GM23338 (cell line): ENCODE results near the gene TIMM44. TPM values are rescaled to one million over a fixed set of nuclear protein-coding genes. Genes with fewer than 3 reads are reported as not detected.

Experiments used
- ATAC-seq: fragments of 200-7000 bp; cut with Tn5 transposase; 3 replicates; pipeline ENCODE4 v1.9.1; 2020
- DNase-seq: peaks from one replicate; pipeline ENCODE4 v3.0.0-alpha.2; 2015; ENCODE audit warnings: low spot score
- H2AFZ ChIP-seq: fragments of 200-600 bp; sonication (generic); 2 replicates; pipeline ENCODE4 v1.8.0; 2016; ENCODE audit warnings: antibody characterized with exemption, mild to moderate bottlenecking, moderate library complexity
- H3F3A ChIP-seq: fragments of 200-600 bp; sonication (generic); replicated peaks from 2 replicates; pipeline ENCODE4 v1.8.0; 2017; ENCODE audit warnings: antibody characterized with exemption, mixed run types, low read depth
- H3K27ac ChIP-seq: fragments of 200-600 bp; sonication (generic); 2 replicates; pipeline ENCODE4 v1.6.1; 2016; ENCODE audit warnings: low read depth
- H3K27me3 ChIP-seq: fragments of 200-600 bp; sonication (generic); 2 replicates; pipeline ENCODE4 v1.8.0; 2016; ENCODE audit warnings: mild to moderate bottlenecking, mixed run types, moderate library complexity; ENCODE audit not compliant: insufficient read depth
- H3K36me3 ChIP-seq: fragments of 200-600 bp; sonication (generic); 2 replicates; pipeline ENCODE4 v1.8.0; 2016; ENCODE audit warnings: mild to moderate bottlenecking; ENCODE audit not compliant: insufficient read depth
- H3K4me1 ChIP-seq: fragments of 200-600 bp; sonication (generic); 2 replicates; pipeline ENCODE4 v1.8.0; 2016; ENCODE audit warnings: mild to moderate bottlenecking, moderate library complexity; ENCODE audit not compliant: insufficient read depth
- H3K4me2 ChIP-seq: fragments of 200-600 bp; sonication (generic); 2 replicates; pipeline ENCODE4 v1.7.1; 2017; ENCODE audit warnings: mixed run types
- H3K4me3 ChIP-seq: fragments of 200-600 bp; sonication (generic); 2 replicates; pipeline ENCODE4 v1.6.1; 2016; ENCODE audit warnings: mixed run types
- H3K79me2 ChIP-seq: fragments of 200-600 bp; sonication (generic); replicated peaks from 2 replicates; pipeline ENCODE4 v1.8.0; 2017; ENCODE audit warnings: mild to moderate bottlenecking; ENCODE audit not compliant: insufficient read depth
- H3K9me2 ChIP-seq: fragments of 200-600 bp; sonication (generic); 2 replicates; pipeline ENCODE4 v1.8.0; 2017; ENCODE audit not compliant: insufficient read depth
- H4K20me1 ChIP-seq: fragments of 200-600 bp; sonication (generic); replicated peaks from 2 replicates; pipeline ENCODE4 v1.8.0; 2017; ENCODE audit warnings: mild to moderate bottlenecking; ENCODE audit not compliant: insufficient read depth
- H3K27ac Mint-ChIP-seq: 2 replicates; pipeline ENCODE4 v1.8.0; 2020; ENCODE audit warnings: inconsistent platforms, mild to moderate bottlenecking, moderate library complexity, mixed read lengths
- H3K27me3 Mint-ChIP-seq: 3 replicates; pipeline ENCODE4 v1.8.0; 2022; ENCODE audit warnings: low read depth, mild to moderate bottlenecking, moderate library complexity, mixed read lengths, inconsistent platforms; ENCODE audit not compliant: insufficient read depth, poor library complexity
- H3K36me3 Mint-ChIP-seq: 3 replicates; pipeline ENCODE4 v1.8.0; 2021; ENCODE audit warnings: low read depth, mild to moderate bottlenecking, inconsistent platforms, moderate library complexity, mixed read lengths
- H3K4me1 Mint-ChIP-seq: 3 replicates; pipeline ENCODE4 v1.8.0; 2020; ENCODE audit warnings: mild to moderate bottlenecking, inconsistent platforms, mixed read lengths
- H3K4me3 Mint-ChIP-seq: 3 replicates; pipeline ENCODE4 v1.8.0; 2021; ENCODE audit warnings: moderate library complexity, mild to moderate bottlenecking, inconsistent platforms, mixed read lengths
- H3K9me3 Mint-ChIP-seq: 3 replicates; pipeline ENCODE4 v1.8.0; 2020; ENCODE audit warnings: moderate library complexity, mild to moderate bottlenecking, inconsistent platforms, mixed read lengths
- EZH2 ChIP-seq: fragments of 200-600 bp; sonication (generic); IDR thresholded peaks from one replicate; pipeline ENCODE4 v1.8.0; 2017; ENCODE audit warnings: antibody characterized with exemption, mild to moderate bottlenecking, low read depth; ENCODE audit not compliant: unreplicated experiment
- JUNB ChIP-seq: IDR thresholded peaks from one replicate; pipeline ENCODE4 v1.6.1; 2016; ENCODE audit warnings: antibody characterized with exemption; ENCODE audit not compliant: unreplicated experiment
- POLR2AphosphoS5 ChIP-seq: IDR thresholded peaks from 2 replicates; pipeline ENCODE4 v1.6.1; 2016; ENCODE audit warnings: antibody characterized with exemption, low read depth
- STAT1 ChIP-seq: IDR thresholded peaks from one replicate; pipeline ENCODE4 v1.6.1; 2016; ENCODE audit warnings: antibody characterized with exemption; ENCODE audit not compliant: unreplicated experiment
- ZNF114 ChIP-seq: fragments of 250-450 bp; sonication (Bioruptor Pico); IDR thresholded peaks from 2 replicates; pipeline ENCODE4 v1.5.0; 2020; ENCODE audit warnings: mild to moderate bottlenecking, moderate library complexity
- ZNF331 ChIP-seq: fragments of 250-450 bp; sonication (Bioruptor Pico); IDR thresholded peaks from 2 replicates; pipeline ENCODE4 v1.5.0; 2020; ENCODE audit warnings: low read depth, mild to moderate bottlenecking, moderate library complexity
- polyA plus RNA-seq: library from polyadenylated mRNA; unstranded; fragments of >200 nt; fragmentation: Nextera tagmentation; extraction: Ambion mirVana; gene quantifications from 2 replicates; pipeline ENCODE4 v1.2.1, GENCODE V29; 2016
- total RNA-seq: library from RNA; depleted of rRNA; stranded (reverse); fragments of >200 nt; shearing (Covaris generic); gene quantifications from 2 replicates; pipeline ENCODE4 v1.2.3, GENCODE V29; 2014
- TF ChIP-seq, protein P1 (sequence below): IDR thresholded peaks from 2 replicates; pipeline ENCODE4 v1.6.1; 2016; ENCODE audit warnings: antibody characterized with exemption
- TF ChIP-seq, protein P2 (sequence below): fragments of 250-450 bp; sonication (Bioruptor Pico); IDR thresholded peaks from 2 replicates; pipeline ENCODE4 v1.5.0; 2020; ENCODE audit warnings: mild to moderate bottlenecking, moderate library complexity
- TF ChIP-seq, protein P3 (sequence below): IDR thresholded peaks from one replicate; pipeline ENCODE4 v1.6.1; 2018; ENCODE audit warnings: antibody characterized with exemption; ENCODE audit not compliant: unreplicated experiment

TIMM44 gene
- total and polyA plus RNA-seq, 2 experiments from 2014 or later, result 125 to 128 TPM

DNA sequence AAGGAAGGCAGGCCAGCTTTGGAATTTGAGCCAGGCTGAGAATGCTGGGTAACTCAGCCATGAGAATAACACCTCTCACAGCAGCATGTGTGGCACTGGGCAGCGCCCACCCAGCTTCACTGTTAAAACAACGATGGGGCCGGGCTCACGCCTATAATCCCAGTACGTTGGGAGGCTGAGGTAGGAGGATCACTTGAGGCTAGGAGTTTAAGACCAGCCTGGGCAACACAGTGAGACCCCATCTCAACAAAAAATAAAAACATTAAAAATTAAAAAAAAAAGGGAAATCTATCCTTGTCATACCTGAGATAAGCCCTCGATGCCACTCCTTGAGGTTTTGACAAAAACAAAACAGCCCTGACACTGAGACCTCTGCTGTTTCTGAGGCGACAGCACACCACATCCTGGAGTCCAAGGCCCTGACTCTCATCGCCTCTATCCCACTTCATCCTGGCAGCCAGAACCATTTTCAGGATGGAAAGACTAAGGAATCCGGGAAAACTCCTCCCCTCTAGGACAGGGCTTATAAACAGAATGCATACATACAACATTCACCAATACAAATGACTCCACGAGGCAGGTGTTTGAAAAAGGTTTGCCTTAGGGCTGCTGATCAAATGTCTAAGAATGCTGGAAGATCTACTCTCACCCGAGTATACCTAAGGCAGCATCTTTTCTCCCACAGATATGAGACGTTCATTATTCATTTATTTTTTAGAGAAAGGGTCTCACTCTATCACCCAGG is 22.6 kb upstream of the TIMM44 start:
- Histone ChIP-seq H3K27me3 (no peaks in the 10 kb centered on the region), H3K4me2 (no peak overlapping the region), H3K9me2 (no peaks in the 10 kb centered on the region), H3K27ac (0 out of 2 replicates have a peak overlapping the region, but pooled peaks have one; percentile 32), H2AFZ (no peak overlapping the region), H3K79me2 (no peaks in the 10 kb centered on the region; the same call in 1 of the 2 replicates), H3K4me1 (peaks cover 15% of the 10 kb centered on the region), H4K20me1 (peaks cover 45% of the 10 kb centered on the region; the same call in 1 of the 2 replicates), H3F3A (peaks cover 42% of the 10 kb centered on the region), H3K4me3 (no peak overlapping the region), H3K36me3 (peaks cover 39% of the 10 kb centered on the region)
- Mint-ChIP-seq H3K4me3 (no peak overlapping the region), H3K9me3 (no peaks in the 10 kb centered on the region), H3K27me3 (peaks cover 19% of the 10 kb centered on the region), H3K27ac (no peak overlapping the region), H3K4me1 (peaks cover 22% of the 10 kb centered on the region), H3K36me3 (peaks cover 73% of the 10 kb centered on the region)
- DNase-seq (no peak), ATAC-seq (no peak)
- TF ChIP-seq EZH2 (no peak), ZNF331 (CRISPR knock-in tag) (no peak), JUNB (no peak), POLR2AphosphoS5 (no peak), ZNF114 (no peak), STAT1 (no peak)
- TF ChIP-seq, protein P1, sequence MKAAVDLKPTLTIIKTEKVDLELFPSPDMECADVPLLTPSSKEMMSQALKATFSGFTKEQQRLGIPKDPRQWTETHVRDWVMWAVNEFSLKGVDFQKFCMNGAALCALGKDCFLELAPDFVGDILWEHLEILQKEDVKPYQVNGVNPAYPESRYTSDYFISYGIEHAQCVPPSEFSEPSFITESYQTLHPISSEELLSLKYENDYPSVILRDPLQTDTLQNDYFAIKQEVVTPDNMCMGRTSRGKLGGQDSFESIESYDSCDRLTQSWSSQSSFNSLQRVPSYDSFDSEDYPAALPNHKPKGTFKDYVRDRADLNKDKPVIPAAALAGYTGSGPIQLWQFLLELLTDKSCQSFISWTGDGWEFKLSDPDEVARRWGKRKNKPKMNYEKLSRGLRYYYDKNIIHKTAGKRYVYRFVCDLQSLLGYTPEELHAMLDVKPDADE, result no peak
- TF ChIP-seq, protein P2, sequence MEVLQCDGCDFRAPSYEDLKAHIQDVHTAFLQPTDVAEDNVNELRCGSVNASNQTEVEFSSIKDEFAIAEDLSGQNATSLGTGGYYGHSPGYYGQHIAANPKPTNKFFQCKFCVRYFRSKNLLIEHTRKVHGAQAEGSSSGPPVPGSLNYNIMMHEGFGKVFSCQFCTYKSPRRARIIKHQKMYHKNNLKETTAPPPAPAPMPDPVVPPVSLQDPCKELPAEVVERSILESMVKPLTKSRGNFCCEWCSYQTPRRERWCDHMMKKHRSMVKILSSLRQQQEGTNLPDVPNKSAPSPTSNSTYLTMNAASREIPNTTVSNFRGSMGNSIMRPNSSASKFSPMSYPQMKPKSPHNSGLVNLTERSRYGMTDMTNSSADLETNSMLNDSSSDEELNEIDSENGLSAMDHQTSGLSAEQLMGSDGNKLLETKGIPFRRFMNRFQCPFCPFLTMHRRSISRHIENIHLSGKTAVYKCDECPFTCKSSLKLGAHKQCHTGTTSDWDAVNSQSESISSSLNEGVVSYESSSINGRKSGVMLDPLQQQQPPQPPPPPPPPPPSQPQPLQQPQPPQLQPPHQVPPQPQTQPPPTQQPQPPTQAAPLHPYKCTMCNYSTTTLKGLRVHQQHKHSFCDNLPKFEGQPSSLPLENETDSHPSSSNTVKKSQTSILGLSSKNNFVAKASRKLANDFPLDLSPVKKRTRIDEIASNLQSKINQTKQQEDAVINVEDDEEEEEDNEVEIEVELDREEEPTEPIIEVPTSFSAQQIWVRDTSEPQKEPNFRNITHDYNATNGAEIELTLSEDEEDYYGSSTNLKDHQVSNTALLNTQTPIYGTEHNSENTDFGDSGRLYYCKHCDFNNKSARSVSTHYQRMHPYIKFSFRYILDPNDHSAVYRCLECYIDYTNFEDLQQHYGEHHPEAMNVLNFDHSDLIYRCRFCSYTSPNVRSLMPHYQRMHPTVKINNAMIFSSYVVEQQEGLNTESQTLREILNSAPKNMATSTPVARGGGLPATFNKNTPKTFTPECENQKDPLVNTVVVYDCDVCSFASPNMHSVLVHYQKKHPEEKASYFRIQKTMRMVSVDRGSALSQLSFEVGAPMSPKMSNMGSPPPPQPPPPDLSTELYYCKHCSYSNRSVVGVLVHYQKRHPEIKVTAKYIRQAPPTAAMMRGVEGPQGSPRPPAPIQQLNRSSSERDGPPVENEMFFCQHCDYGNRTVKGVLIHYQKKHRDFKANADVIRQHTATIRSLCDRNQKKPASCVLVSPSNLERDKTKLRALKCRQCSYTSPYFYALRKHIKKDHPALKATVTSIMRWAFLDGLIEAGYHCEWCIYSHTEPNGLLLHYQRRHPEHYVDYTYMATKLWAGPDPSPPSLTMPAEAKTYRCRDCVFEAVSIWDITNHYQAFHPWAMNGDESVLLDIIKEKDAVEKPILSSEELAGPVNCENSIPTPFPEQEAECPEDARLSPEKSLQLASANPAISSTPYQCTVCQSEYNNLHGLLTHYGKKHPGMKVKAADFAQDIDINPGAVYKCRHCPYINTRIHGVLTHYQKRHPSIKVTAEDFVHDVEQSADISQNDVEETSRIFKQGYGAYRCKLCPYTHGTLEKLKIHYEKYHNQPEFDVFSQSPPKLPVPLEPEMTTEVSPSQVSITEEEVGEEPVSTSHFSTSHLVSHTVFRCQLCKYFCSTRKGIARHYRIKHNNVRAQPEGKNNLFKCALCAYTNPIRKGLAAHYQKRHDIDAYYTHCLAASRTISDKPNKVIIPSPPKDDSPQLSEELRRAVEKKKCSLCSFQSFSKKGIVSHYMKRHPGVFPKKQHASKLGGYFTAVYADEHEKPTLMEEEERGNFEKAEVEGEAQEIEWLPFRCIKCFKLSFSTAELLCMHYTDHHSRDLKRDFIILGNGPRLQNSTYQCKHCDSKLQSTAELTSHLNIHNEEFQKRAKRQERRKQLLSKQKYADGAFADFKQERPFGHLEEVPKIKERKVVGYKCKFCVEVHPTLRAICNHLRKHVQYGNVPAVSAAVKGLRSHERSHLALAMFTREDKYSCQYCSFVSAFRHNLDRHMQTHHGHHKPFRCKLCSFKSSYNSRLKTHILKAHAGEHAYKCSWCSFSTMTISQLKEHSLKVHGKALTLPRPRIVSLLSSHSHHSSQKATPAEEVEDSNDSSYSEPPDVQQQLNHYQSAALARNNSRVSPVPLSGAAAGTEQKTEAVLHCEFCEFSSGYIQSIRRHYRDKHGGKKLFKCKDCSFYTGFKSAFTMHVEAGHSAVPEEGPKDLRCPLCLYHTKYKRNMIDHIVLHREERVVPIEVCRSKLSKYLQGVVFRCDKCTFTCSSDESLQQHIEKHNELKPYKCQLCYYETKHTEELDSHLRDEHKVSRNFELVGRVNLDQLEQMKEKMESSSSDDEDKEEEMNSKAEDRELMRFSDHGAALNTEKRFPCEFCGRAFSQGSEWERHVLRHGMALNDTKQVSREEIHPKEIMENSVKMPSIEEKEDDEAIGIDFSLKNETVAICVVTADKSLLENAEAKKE (CRISPR knock-in tag), result no peak
- TF ChIP-seq, protein P3, sequence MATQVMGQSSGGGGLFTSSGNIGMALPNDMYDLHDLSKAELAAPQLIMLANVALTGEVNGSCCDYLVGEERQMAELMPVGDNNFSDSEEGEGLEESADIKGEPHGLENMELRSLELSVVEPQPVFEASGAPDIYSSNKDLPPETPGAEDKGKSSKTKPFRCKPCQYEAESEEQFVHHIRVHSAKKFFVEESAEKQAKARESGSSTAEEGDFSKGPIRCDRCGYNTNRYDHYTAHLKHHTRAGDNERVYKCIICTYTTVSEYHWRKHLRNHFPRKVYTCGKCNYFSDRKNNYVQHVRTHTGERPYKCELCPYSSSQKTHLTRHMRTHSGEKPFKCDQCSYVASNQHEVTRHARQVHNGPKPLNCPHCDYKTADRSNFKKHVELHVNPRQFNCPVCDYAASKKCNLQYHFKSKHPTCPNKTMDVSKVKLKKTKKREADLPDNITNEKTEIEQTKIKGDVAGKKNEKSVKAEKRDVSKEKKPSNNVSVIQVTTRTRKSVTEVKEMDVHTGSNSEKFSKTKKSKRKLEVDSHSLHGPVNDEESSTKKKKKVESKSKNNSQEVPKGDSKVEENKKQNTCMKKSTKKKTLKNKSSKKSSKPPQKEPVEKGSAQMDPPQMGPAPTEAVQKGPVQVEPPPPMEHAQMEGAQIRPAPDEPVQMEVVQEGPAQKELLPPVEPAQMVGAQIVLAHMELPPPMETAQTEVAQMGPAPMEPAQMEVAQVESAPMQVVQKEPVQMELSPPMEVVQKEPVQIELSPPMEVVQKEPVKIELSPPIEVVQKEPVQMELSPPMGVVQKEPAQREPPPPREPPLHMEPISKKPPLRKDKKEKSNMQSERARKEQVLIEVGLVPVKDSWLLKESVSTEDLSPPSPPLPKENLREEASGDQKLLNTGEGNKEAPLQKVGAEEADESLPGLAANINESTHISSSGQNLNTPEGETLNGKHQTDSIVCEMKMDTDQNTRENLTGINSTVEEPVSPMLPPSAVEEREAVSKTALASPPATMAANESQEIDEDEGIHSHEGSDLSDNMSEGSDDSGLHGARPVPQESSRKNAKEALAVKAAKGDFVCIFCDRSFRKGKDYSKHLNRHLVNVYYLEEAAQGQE, result no peak
